ENCODE results near the gene NKAIN2.

DNA sequence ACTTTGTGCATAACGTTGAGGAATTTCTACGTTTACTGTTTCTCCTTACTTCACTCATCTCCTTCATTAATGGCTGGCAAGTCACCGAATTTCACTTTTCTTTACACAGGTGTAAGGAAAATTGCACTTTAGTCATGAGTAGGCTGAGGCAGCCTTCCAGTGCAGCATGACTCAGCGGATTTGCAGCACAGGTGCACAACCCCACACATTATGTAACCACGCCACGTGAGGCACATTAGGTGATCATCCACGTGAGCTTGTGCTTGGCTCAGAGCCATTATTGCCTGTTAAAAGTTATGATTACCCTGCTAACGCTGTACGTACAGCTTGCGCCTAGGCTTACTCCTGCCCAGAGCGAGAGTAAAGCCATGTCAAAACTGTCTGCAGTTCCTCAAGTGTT is 158.8 kb downstream of the NKAIN2 start:
- TF ChIP-seq, protein P1, sequence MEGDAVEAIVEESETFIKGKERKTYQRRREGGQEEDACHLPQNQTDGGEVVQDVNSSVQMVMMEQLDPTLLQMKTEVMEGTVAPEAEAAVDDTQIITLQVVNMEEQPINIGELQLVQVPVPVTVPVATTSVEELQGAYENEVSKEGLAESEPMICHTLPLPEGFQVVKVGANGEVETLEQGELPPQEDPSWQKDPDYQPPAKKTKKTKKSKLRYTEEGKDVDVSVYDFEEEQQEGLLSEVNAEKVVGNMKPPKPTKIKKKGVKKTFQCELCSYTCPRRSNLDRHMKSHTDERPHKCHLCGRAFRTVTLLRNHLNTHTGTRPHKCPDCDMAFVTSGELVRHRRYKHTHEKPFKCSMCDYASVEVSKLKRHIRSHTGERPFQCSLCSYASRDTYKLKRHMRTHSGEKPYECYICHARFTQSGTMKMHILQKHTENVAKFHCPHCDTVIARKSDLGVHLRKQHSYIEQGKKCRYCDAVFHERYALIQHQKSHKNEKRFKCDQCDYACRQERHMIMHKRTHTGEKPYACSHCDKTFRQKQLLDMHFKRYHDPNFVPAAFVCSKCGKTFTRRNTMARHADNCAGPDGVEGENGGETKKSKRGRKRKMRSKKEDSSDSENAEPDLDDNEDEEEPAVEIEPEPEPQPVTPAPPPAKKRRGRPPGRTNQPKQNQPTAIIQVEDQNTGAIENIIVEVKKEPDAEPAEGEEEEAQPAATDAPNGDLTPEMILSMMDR (optimal IDR thresholded peaks at IDR 0.05 in 1 of 3, IDR thresholded peaks at IDR 0.05 in 1 of 3, conservative IDR thresholded peaks at IDR 0.05 in 1 of 3; ENCODE audit: extremely low read depth in 1 of 3, insufficient read depth in 2 of 3, low read length in 3 of 3), result no peak
- no peak for TF ChIP-seq EZH2 (IDR thresholded peaks at IDR 0.05; ENCODE audit: low read length)
